Small intestine (tissue), 7 donors: Measurements from ENCODE around the gene IGF1R. TPM values are rescaled to one million over a fixed set of nuclear protein-coding genes. Genes with fewer than 3 reads are reported as not detected.

ENCODE experiments used
- DNase-seq, 2 donors: peaks; one replicate each; pipeline versions ENCODE4 v3.0.0 to v3.0.0-alpha.2; 2013
- FAIRE-seq: peaks from 2 replicates; lab custom pipeline; 2012; peaks lifted over from hg19 to GRCh38; lab: Jason Lieb, UNC
- H3K27ac ChIP-seq, 3 donors: one replicate each; pipeline ENCODE4 v1.5.1; 2013; ENCODE audit warnings: low read length in 2 of 3, mild to moderate bottlenecking in 2 of 3, control low read depth in 1 of 3, inconsistent platforms in 1 of 3, low read depth in 1 of 3, moderate library complexity in 1 of 3
- H3K27me3 ChIP-seq, 3 donors: one replicate each; pipeline ENCODE4 v1.6.1; 2013; ENCODE audit warnings: low read length in 3 of 3, inconsistent platforms in 1 of 3; ENCODE audit not compliant: control insufficient read depth in 3 of 3, insufficient read depth in 3 of 3
- H3K36me3 ChIP-seq, 3 donors: one replicate each; pipeline ENCODE4 v1.6.1; 2013; ENCODE audit warnings: low read length in 3 of 3, inconsistent platforms in 1 of 3, low read depth in 1 of 3, mild to moderate bottlenecking in 1 of 3, moderate library complexity in 1 of 3; ENCODE audit not compliant: control insufficient read depth in 3 of 3, insufficient read depth in 2 of 3
- H3K4me1 ChIP-seq, 3 donors: one replicate each; pipeline ENCODE4 v1.6.1; 2013; ENCODE audit warnings: low read length in 2 of 3, inconsistent platforms in 1 of 3, low read depth in 1 of 3, mild to moderate bottlenecking in 1 of 3, moderate library complexity in 1 of 3; ENCODE audit not compliant: control insufficient read depth in 3 of 3, insufficient read depth in 2 of 3
- H3K4me3 ChIP-seq, 3 donors: one replicate each; pipeline ENCODE4 v1.5.1; 2013; ENCODE audit warnings: low read length in 3 of 3, control low read depth in 1 of 3, inconsistent platforms in 1 of 3, low read depth in 1 of 3, mild to moderate bottlenecking in 1 of 3, moderate library complexity in 1 of 3
- H3K9me3 ChIP-seq, 2 donors: one replicate each; pipeline ENCODE4 v1.6.1; 2013; ENCODE audit warnings: low read depth in 1 of 2, low read length in 1 of 2; ENCODE audit not compliant: control insufficient read depth in 2 of 2, insufficient read depth in 1 of 2
- WGBS, 3 donors: extraction: QIAGEN DNeasy Blood & Tissue Kit; methylation state at CpG; one replicate each; pipeline ENCODE4 v1.1.7; 2013; 5-methylcytosine and 5-hydroxymethylcytosine counted together
- polyA plus RNA-seq, 4 donors: library from polyadenylated mRNA; stranded (reverse) in 3 of 4; unstranded in 1 of 4; fragments of 200-250 nt in 3 of 4; fragments of 120-200 nt in 1 of 4; gene quantifications; one replicate each; pipeline versions ENCODE4 v1.2.1 to v1.2.3, GENCODE V29; 2013
- donor health status: healthy with polysubstance abuse.
- donor health status: control.
- donor health status: control.
- donor health status: Bipolar disorder and iron deficiency.
- donor health status: healthy.

The IGF1R gene
- polyA plus RNA-seq, 4 donors = 0.54 to 27.9 (median 3.8) TPM

- FAIRE-seq (no peak), DNase-seq (no peak)
- no peaks in the 10 kb centered on the region for H3K36me3 ChIP-seq
- H3K4me1 ChIP-seq = no peaks in the 10 kb centered on the region
- no peaks in the 10 kb centered on the region for H3K9me3 ChIP-seq
- no peaks in the 10 kb centered on the region for H3K27me3 ChIP-seq
- no peak overlapping the region for H3K27ac ChIP-seq
- WGBS, 3 donors = 18 to 49% (median 32%) methylated on average over 4 of the region's 4 CpGs
- no peak overlapping the region for H3K4me3 ChIP-seq
These were observed 114.8 kb downstream of the IGF1R start for GRCh38 chr15:98763179-98763578.

DNA sequence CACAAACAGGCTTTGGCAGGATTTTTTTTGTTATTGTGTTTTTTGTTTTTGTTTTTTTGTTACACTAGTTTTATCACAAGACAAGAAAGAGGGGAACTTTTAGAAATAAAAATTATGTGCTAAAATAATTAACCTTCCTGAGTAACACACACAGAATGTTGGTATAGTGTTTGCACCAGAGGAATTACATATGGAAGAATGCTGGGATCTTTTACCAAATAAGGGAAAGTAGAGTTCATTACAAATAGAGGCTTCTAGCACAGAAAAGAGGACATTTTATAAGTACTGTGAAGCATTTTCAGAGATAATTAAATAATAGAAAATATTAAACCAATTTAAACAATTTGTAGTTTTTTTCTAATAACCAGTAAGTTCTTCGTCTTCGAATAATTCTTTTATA, 116.0 kb downstream of the IGF1R start:
- DNase-seq = no peak
- Histone ChIP-seq H3K27ac (no peak overlapping the region), H3K4me1 (no peaks in the 10 kb centered on the region), H3K9me3 (no peaks in the 10 kb centered on the region), H3K27me3 (no peaks in the 10 kb centered on the region), H3K36me3 (no peaks in the 10 kb centered on the region), H3K4me3 (no peak overlapping the region)
- 84 to 100% (median 99%) methylated on average over 2 of the region's 2 CpGs for WGBS, 3 donors
- no peak for FAIRE-seq

DNA sequence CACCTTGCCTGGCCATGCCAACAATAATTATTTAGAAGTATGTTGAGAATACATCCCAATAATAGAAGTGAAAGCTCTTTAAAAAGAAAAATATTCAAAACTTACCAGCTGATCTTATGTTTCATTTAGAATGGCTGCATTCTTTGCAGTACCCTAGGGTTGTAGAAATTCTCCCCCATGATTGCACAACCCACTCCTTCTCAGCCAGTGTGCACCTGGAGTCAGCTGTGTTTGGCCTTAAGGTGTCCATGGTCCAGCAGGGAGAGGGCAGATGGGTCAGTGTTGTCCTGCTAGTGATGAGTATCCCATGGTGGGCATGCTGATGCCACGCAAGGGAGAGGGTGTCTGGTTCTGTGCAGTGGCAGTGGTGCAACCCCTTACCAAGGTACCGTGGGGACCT, 117.3 kb downstream of the IGF1R start:
- H3K27ac ChIP-seq = no peak overlapping the region
- DNase-seq (no peak), FAIRE-seq (no peak)
- 87 to 96% (median 95%) methylated on average over 2 of the region's 2 CpGs for WGBS, 3 donors
- no peaks in the 10 kb centered on the region for H3K27me3 ChIP-seq
- H3K9me3 ChIP-seq = no peaks in the 10 kb centered on the region
- no peak overlapping the region for H3K4me3 ChIP-seq
- H3K36me3 ChIP-seq = no peaks in the 10 kb centered on the region
- peaks cover 0 to 1% (median 0%) of the 10 kb centered on the region in 3 donors for H3K4me1 ChIP-seq

DNA sequence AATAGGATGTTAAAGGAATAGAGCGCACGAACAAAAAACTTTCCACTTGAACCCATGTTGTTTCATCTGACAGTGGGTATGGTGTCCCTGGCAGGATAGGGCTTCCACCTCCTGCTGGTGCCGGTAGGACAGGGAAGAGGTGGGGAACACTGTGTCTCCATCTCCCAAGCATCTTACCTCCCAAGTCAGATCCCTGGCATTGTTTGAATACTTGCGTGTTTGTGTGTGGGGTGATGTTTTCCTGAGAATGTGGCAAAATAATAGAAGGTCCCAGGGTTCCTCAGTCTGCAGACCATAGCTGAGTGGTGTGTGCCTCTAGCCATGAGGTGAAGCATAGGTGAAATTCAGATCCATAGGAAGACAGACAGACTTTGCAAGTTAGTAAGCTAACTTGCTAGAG, 119.4 kb downstream of the IGF1R start:
- Histone ChIP-seq H3K27ac (no peak overlapping the region), H3K36me3 (no peaks in the 10 kb centered on the region), H3K9me3 (no peaks in the 10 kb centered on the region), H3K4me3 (no peak overlapping the region), H3K4me1 (peaks cover 3 to 8% (median 4%) of the 10 kb centered on the region in 3 donors), H3K27me3 (no peaks in the 10 kb centered on the region)
- WGBS, 3 donors = 93 to 96% (median 96%) methylated on average over 4 of the region's 4 CpGs
- FAIRE-seq = no peak
- no peak for DNase-seq

DNA sequence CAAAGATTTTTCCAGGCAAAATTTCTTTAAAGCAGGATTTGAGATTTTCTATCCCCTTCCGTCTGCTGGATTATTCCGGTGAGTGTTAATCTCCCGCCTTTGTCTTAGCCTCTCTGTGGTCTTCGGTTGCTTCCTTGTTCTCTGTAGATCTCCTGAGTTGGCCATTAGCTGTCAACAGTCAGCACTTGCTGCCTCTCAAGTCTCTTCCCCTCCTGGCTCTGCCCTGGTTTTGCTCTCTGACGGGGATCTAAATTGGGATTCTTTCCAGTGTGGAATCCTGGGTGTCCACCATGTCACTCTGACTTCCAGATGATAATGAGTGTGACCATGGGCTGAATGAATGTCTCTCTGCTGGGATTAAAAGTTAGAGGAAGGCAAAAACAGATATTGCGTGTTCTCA, 121.5 kb downstream of the IGF1R start:
- H3K27me3 ChIP-seq = no peaks in the 10 kb centered on the region
- no peaks in the 10 kb centered on the region for H3K9me3 ChIP-seq
- WGBS, 3 donors = 89 to 94% (median 90%) methylated on average over 6 of the region's 6 CpGs
- peaks cover 3 to 8% (median 4%) of the 10 kb centered on the region in 3 donors for H3K4me1 ChIP-seq
- H3K27ac ChIP-seq = no peak overlapping the region
- H3K36me3 ChIP-seq = no peaks in the 10 kb centered on the region
- no peak for FAIRE-seq
- H3K4me3 ChIP-seq = no peak overlapping the region
- no peak for DNase-seq

GRCh38 chr15:98770984-98771383, 122.6 kb downstream of the IGF1R start:
- 11 to 52% (median 31%) methylated on average over 3 of the region's 3 CpGs for WGBS, 3 donors
- Histone ChIP-seq H3K36me3 (no peaks in the 10 kb centered on the region), H3K27ac (no peak overlapping the region), H3K27me3 (no peaks in the 10 kb centered on the region), H3K9me3 (no peaks in the 10 kb centered on the region), H3K4me1 (peaks cover 4 to 8% (median 6%) of the 10 kb centered on the region in 3 donors), H3K4me3 (no peak overlapping the region)
- FAIRE-seq (no peak), DNase-seq (no peak)

DNA sequence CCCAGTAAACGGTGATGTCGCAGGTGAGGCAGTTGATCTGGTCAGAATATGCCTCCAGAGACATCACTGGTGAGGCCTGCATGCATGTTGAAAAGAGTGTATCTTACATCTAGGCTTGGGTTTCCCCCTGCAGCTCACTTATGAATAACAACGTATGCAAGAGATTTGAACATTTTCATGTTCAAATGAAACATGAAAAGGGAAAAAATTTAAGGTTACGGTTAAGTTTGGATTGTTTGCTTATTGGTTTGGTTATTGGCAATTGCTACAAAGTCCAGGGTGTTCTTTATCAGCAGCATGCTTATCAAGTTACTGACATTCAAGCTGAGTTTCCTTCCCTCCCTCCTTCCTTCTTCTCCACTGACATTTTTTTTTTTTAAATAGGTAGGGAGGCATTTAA, 123.2 kb downstream of the IGF1R start:
- Histone ChIP-seq H3K4me1 (peaks cover 4 to 8% (median 6%) of the 10 kb centered on the region in 3 donors), H3K9me3 (no peaks in the 10 kb centered on the region), H3K27ac (no peak overlapping the region), H3K36me3 (no peaks in the 10 kb centered on the region), H3K4me3 (no peak overlapping the region), H3K27me3 (no peaks in the 10 kb centered on the region)
- FAIRE-seq = no peak
- 14 to 45% (median 39%) methylated on average over 4 of the region's 4 CpGs for WGBS, 3 donors
- DNase-seq = peak; percentile 56 to 77

GRCh38 chr15:98772895-98773294, 124.6 kb downstream of the IGF1R start:
- FAIRE-seq (no peak), DNase-seq (peak in 1 of 2 donors; percentile 40)
- Histone ChIP-seq H3K4me3 (no peak overlapping the region), H3K36me3 (peaks cover 0 to 5% (median 0%) of the 10 kb centered on the region in 3 donors), H3K27me3 (no peaks in the 10 kb centered on the region), H3K9me3 (no peaks in the 10 kb centered on the region), H3K4me1 (peaks cover 4 to 11% (median 8%) of the 10 kb centered on the region in 3 donors), H3K27ac (no peak overlapping the region)
- 28 to 48% (median 30%) methylated on average over 3 of the region's 3 CpGs for WGBS, 3 donors

DNA sequence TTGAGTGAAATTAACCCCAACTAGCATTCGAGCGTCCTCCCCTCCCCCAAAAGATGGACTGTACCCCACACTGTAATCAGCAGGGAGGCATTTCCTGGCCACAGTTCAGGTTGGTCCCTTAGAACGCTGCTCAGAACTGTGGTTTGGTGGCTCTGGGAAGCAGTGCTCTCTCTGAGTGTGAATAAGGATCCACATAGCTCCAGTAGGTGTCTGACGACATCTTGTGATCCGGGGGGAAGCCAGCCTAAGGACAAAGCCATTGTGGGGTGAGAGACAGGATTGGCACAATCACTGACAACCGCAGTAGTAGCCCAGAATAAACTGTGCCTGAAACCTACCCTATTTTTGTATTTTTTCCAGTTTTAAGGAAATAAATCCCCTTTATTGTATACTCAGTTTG, 125.3 kb downstream of the IGF1R start:
- H3K9me3 ChIP-seq = no peaks in the 10 kb centered on the region
- H3K27ac ChIP-seq = no peak overlapping the region
- H3K36me3 ChIP-seq = peaks cover 0 to 7% (median 0%) of the 10 kb centered on the region in 3 donors
- peaks cover 4 to 11% (median 8%) of the 10 kb centered on the region in 3 donors for H3K4me1 ChIP-seq
- H3K4me3 ChIP-seq = no peak overlapping the region
- no peak for DNase-seq
- 62 to 79% (median 70%) methylated on average over 6 of the region's 6 CpGs for WGBS, 3 donors
- H3K27me3 ChIP-seq = no peaks in the 10 kb centered on the region
- FAIRE-seq = no peak
